ACC112 (cell line): ENCODE measurements around the gene ZNF135.

Experiments
- H2AFZ ChIP-seq: fragments of 200-600 bp; sonication (generic); one replicate; pipeline ENCODE4 v1.6.0; 2017; ENCODE audit warnings: antibody characterized with exemption, low read length; ENCODE audit not compliant: unreplicated experiment
- H3K27ac ChIP-seq: fragments of 200-600 bp; sonication (generic); 2 replicates; pipeline ENCODE4 v1.5.1; 2014; ENCODE audit warnings: low read depth, mild to moderate bottlenecking, antibody characterized with exemption, low read length, moderate library complexity
- H3K27me3 ChIP-seq: fragments of 200-600 bp; sonication (generic); 2 replicates; pipeline ENCODE4 v1.6.1; 2014; ENCODE audit warnings: mild to moderate bottlenecking, antibody characterized with exemption, low read length, moderate library complexity, mixed read lengths; ENCODE audit not compliant: insufficient read depth
- H3K36me3 ChIP-seq: fragments of 200-600 bp; sonication (generic); 2 replicates; pipeline ENCODE4 v1.6.1; 2016; ENCODE audit warnings: mild to moderate bottlenecking, antibody characterized with exemption, low read length, moderate library complexity, mixed read lengths; ENCODE audit not compliant: insufficient read depth
- H3K4me1 ChIP-seq: fragments of 200-600 bp; sonication (generic); one replicate; pipeline ENCODE4 v1.6.1; 2016; ENCODE audit warnings: low read length, mixed read lengths; ENCODE audit not compliant: insufficient read depth, unreplicated experiment, control insufficient read depth
- H3K4me3 ChIP-seq: fragments of 200-600 bp; sonication (generic); 2 replicates; pipeline ENCODE4 v1.5.1; 2014; ENCODE audit warnings: mild to moderate bottlenecking, low read depth, low read length
- H3K79me2 ChIP-seq: fragments of 200-600 bp; sonication (generic); one replicate; pipeline ENCODE4 v1.6.0; 2016; ENCODE audit warnings: low read length; ENCODE audit not compliant: control insufficient read depth, unreplicated experiment, insufficient read depth

ZNF135 gene

DNA sequence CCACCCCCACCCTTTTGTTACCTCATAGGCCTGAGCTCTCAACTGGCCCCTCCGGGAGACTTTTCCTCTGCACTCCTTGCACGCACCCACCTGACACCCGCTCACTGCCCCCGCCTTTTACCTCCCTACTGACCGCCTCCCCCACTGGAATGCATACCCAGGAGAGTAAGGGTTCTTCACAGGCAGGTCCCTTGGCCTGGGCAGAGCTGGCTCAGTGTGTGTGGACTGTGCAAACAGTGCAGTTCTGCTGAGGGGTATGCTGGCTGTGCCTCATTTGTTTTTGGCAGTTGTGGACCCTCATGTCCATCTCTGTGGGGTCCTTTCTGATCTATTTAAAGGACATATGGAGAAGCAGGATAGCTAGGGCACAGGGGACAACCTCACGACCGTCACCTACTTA, 34.0 kb downstream of the ZNF135 start:
- Histone ChIP-seq H3K4me1 (no peaks in the 10 kb centered on the region), H3K27me3 (no peaks in the 10 kb centered on the region), H3K4me3 (no peak overlapping the region), H2AFZ (no peak overlapping the region), H3K36me3 (peaks cover 18% of the 10 kb centered on the region; the same call in 1 of the 2 replicates), H3K79me2 (peaks cover 12% of the 10 kb centered on the region), H3K27ac (no peak overlapping the region)

DNA sequence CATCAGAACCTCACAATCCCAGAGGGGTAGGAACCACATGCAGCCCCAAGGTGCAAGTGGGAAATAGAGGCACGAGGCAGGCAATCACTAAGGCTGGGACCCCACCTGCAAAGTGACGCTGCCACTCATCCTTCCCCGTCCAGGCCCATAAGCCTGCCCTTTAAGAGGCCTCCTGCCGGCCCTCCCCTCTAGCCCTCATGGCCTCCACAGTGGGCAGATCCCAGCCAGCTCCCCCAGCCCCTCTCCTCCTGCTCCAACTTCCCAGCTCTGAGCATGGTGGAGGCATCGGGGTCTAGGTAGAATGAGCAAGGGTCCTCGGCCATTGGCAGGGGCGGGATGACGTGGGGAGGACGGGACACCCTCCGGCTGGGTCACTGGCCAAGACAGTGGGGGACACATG, 36.2 kb downstream of the ZNF135 start:
- Histone ChIP-seq H3K36me3 (peaks cover 10% of the 10 kb centered on the region; the same call in 1 of the 2 replicates), H2AFZ (no peak overlapping the region), H3K79me2 (peaks cover 12% of the 10 kb centered on the region)

GRCh38 chr19:58096884-58097283, 37.8 kb downstream of the ZNF135 start:
- H3K79me2 ChIP-seq: peaks cover 12% of the 10 kb centered on the region
- peak overlapping the region; percentile 93 for H3K4me3 ChIP-seq
- peaks cover 8% of the 10 kb centered on the region; the same call in 1 of the 2 replicates for H3K36me3 ChIP-seq
- no peaks in the 10 kb centered on the region for H3K27me3 ChIP-seq
- no peak overlapping the region for H3K27ac ChIP-seq
- H2AFZ ChIP-seq: no peak overlapping the region
- H3K4me1 ChIP-seq: no peaks in the 10 kb centered on the region

More for the DNA sequence above, 36.2 kb downstream of the ZNF135 start:
- Histone ChIP-seq H3K27ac (no peak overlapping the region), H3K27me3 (no peaks in the 10 kb centered on the region), H3K4me1 (no peaks in the 10 kb centered on the region), H3K4me3 (no peak overlapping the region)

GRCh38 chr19:58097349-58097748, 38.3 kb downstream of the ZNF135 start:
- no peak overlapping the region for H2AFZ ChIP-seq
- peaks cover 12% of the 10 kb centered on the region for H3K79me2 ChIP-seq
- H3K27me3 ChIP-seq: no peaks in the 10 kb centered on the region
- H3K36me3 ChIP-seq: peaks cover 8% of the 10 kb centered on the region; the same call in 1 of the 2 replicates
- peak overlapping the region; percentile 91; the same call in 1 of the 2 replicates for H3K27ac ChIP-seq
- H3K4me3 ChIP-seq: peak overlapping the region; percentile 93
- H3K4me1 ChIP-seq: no peaks in the 10 kb centered on the region

- no peak within 1 kb of the TSS for H2AFZ ChIP-seq
- no peaks in the 10 kb centered on the region for H3K27me3 ChIP-seq
- H3K4me3 ChIP-seq: peak within 1 kb of the TSS; percentile 93
- H3K79me2 ChIP-seq: peaks cover 12% of the 10 kb centered on the region
- H3K27ac ChIP-seq: peak within 1 kb of the TSS; percentile 91
- H3K4me1 ChIP-seq: no peaks in the 10 kb centered on the region
- H3K36me3 ChIP-seq: peaks cover 8% of the 10 kb centered on the region; the same call in 1 of the 2 replicates
Observed at GRCh38 chr19:58097781-58098681, 38.9 kb downstream of the ZNF135 start, which contains the start of gene ZSCAN18. Gene ZSCAN18 (minus strand): TSS chr19:58098231. CDS start chr19:58090267, 7,964 bp downstream.

GRCh38 chr19:58098682-58098998, 39.6 kb downstream of the ZNF135 start:
- no peaks in the 10 kb centered on the region for H3K4me1 ChIP-seq
- H3K79me2 ChIP-seq: peaks cover 12% of the 10 kb centered on the region
- peaks cover 8% of the 10 kb centered on the region; the same call in 1 of the 2 replicates for H3K36me3 ChIP-seq
- H3K4me3 ChIP-seq: peak overlapping the region; percentile 93
- no peaks in the 10 kb centered on the region for H3K27me3 ChIP-seq
- no peak overlapping the region for H2AFZ ChIP-seq
- peak overlapping the region; percentile 91 for H3K27ac ChIP-seq

- H3K79me2 ChIP-seq: no peaks in the 10 kb centered on the region
- no peaks in the 10 kb centered on the region for H3K4me1 ChIP-seq
- H3K27me3 ChIP-seq: no peaks in the 10 kb centered on the region
- no peak overlapping the region for H2AFZ ChIP-seq
- no peak overlapping the region for H3K4me3 ChIP-seq
- no peak overlapping the region for H3K27ac ChIP-seq
- no peaks in the 10 kb centered on the region for H3K36me3 ChIP-seq
Observed at GRCh38 chr19:58107778-58108545, 48.9 kb downstream of the ZNF135 start.

DNA sequence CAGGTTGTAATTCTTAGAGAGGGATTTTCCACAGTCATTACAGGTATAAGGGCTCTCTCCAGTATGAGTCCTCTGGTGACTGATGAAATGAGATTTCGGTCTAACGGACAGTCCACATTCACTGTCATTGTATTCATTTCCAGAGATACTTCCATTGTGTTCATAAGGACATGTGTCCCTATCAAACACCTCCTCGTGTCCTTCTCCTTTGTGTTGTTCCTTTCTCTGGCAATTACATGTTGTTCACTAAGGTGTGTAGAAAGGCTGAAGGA, 49.4 kb downstream of the ZNF135 start:
- no peaks in the 10 kb centered on the region for H3K36me3 ChIP-seq
- no peak overlapping the region for H2AFZ ChIP-seq
- no peak overlapping the region for H3K4me3 ChIP-seq
- H3K79me2 ChIP-seq: no peaks in the 10 kb centered on the region
- no peaks in the 10 kb centered on the region for H3K27me3 ChIP-seq
- H3K4me1 ChIP-seq: no peaks in the 10 kb centered on the region
- no peak overlapping the region for H3K27ac ChIP-seq

GRCh38 chr19:58117841-58118575, 58.9 kb downstream of the ZNF135 start:
- no peaks in the 10 kb centered on the region for H3K79me2 ChIP-seq
- no peak overlapping the region for H3K4me3 ChIP-seq
- peaks cover 16% of the 10 kb centered on the region for H3K27me3 ChIP-seq
- no peaks in the 10 kb centered on the region for H3K36me3 ChIP-seq
- H2AFZ ChIP-seq: no peak overlapping the region
- H3K27ac ChIP-seq: no peak overlapping the region
- H3K4me1 ChIP-seq: no peaks in the 10 kb centered on the region

DNA sequence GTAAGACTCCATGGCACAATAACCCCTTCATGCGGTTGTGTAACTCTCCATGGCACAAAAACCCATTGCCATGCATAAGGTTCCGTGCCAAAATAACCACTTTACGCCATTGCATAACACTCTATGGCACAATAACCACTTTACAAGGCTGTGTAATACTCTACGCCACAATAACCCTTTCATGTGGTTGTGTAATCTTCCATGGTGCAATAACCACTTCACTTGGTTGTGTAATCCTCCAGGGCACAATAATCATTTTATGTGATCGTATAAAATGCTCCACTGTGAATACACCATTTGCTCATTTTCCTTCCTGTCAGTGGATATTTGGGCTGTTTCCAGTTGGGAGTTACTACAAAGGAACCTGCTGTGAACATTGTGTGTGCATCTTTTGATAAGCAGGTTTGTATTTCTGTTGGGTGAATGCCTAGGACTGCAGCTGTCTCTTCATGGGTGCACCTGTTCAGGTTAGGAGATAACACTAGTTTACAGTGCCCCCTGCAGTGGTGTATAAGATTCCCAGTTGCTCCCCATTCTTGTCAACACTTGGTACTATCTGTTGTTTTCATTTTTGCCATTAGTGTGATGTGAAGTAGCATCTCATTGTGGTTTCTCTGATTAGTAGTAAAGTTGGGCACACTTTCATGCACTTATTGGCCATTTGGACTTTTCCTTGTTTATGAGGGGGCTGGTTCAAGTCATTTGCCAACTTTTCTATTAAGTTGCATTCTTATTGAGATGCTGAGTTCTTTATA, 60.1 kb downstream of the ZNF135 start:
- H3K4me3 ChIP-seq: no peak overlapping the region
- H3K27me3 ChIP-seq: peaks cover 16% of the 10 kb centered on the region
- no peak overlapping the region for H3K27ac ChIP-seq
- H3K36me3 ChIP-seq: no peaks in the 10 kb centered on the region
- H3K4me1 ChIP-seq: no peaks in the 10 kb centered on the region
- no peak overlapping the region for H2AFZ ChIP-seq
- no peaks in the 10 kb centered on the region for H3K79me2 ChIP-seq
